NT2/D1 (cell line): ENCODE measurements around the gene RPS6KA2.

Experiments used
- SUZ12 ChIP-seq: IDR thresholded peaks from 2 replicates; pipeline ENCODE4 v1.6.1; 2011; ENCODE audit not compliant: insufficient read length, insufficient read depth; ENCODE audit errors: extremely low read depth
- YY1 ChIP-seq: IDR thresholded peaks from 2 replicates; pipeline ENCODE4 v1.6.1; 2011; ENCODE audit not compliant: insufficient read length, insufficient read depth

GRCh38 chr6:166503167-166503744, 123.8 kb downstream of the RPS6KA2 start:
- TF ChIP-seq YY1 (no peak), SUZ12 (no peak)
